Muscle of leg (tissue), 11 donors: ENCODE results near the gene OR2V2. TPM values are rescaled to one million over a fixed set of nuclear protein-coding genes. Genes with fewer than 3 reads are reported as not detected.
"Not testable (repeated sequence)": the region's sequence is repeated elsewhere in the genome, so short reads cannot be mapped to it uniquely, and the experiment has no call there.

Source experiments
- DNase-seq: peaks from one replicate; pipeline ENCODE4 v3.0.0; 2013
- H3K27ac ChIP-seq: one replicate; pipeline ENCODE4 v1.5.1; 2013; ENCODE audit warnings: mild to moderate bottlenecking, low read length, control low read depth
- H3K27me3 ChIP-seq: one replicate; pipeline ENCODE4 v1.6.1; 2013; ENCODE audit warnings: low read length; ENCODE audit not compliant: control insufficient read depth, insufficient read depth
- H3K36me3 ChIP-seq: one replicate; pipeline ENCODE4 v1.6.1; 2013; ENCODE audit warnings: low read length; ENCODE audit not compliant: control insufficient read depth, insufficient read depth
- H3K4me1 ChIP-seq: one replicate; pipeline ENCODE4 v1.6.1; 2013; ENCODE audit warnings: low read length; ENCODE audit not compliant: control insufficient read depth, insufficient read depth
- H3K4me3 ChIP-seq: one replicate; pipeline ENCODE4 v1.5.1; 2013; ENCODE audit warnings: low read length, control low read depth
- H3K9me3 ChIP-seq: replicated peaks from 2 replicates; pipeline ENCODE4 v1.6.1; 2013; ENCODE audit warnings: low read depth, low read length; ENCODE audit not compliant: control insufficient read depth
- WGBS: methylation state at CpG from one replicate; pipeline ENCODE4 v1.1.5; 2013; ENCODE audit warnings: missing lambda C conversion rate; ENCODE audit not compliant: insufficient coverage; 5-methylcytosine and 5-hydroxymethylcytosine counted together
- polyA plus RNA-seq, 8 donors: library from polyadenylated mRNA; unstranded; fragments of 120-200 nt; gene quantifications; one replicate each; pipeline versions ENCODE4 v1.2.1 to v1.2.3, GENCODE V29; 2013; ENCODE audit warnings: inconsistent platforms in 1 of 8, low replicate concordance in 1 of 8; ENCODE audit not compliant: insufficient read length in 8 of 8, insufficient read depth in 1 of 8
- total RNA-seq: library from RNA; stranded (reverse); fragments of 120-200 nt; gene quantifications from one replicate; pipeline ENCODE4 v1.2.4, GENCODE V29; 2013

Gene OR2V2
- total and polyA plus RNA-seq, 9 donors, result not detected

- WGBS, result 64% methylated on average over 8 of the region's 20 CpGs
Measured at GRCh38 chr5:181159286-181160151, 12.1 kb downstream of the OR2V2 start.

GRCh38 chr5:181160152-181160754, 12.9 kb downstream of the OR2V2 start:
- peaks cover 30% of the 10 kb centered on the region for H3K27me3 ChIP-seq
- peak overlapping the region; percentile 0 for H3K27ac ChIP-seq
- H3K4me1 ChIP-seq, result peaks cover 4% of the 10 kb centered on the region
- no peaks in the 10 kb centered on the region for H3K36me3 ChIP-seq
- DNase-seq, result no peak
- 30% methylated on average over 12 of the region's 21 CpGs for WGBS
- no peak overlapping the region for H3K4me3 ChIP-seq
- H3K9me3 ChIP-seq, result no peaks in the 10 kb centered on the region

More at GRCh38 chr5:181159286-181160151, 12.1 kb downstream of the OR2V2 start:
- Histone ChIP-seq H3K36me3 (no peaks in the 10 kb centered on the region), H3K4me3 (no peak overlapping the region), H3K9me3 (no peaks in the 10 kb centered on the region), H3K27ac (no peak overlapping the region), H3K27me3 (peaks cover 24% of the 10 kb centered on the region), H3K4me1 (peaks cover 4% of the 10 kb centered on the region)
- DNase-seq, result peak; percentile 86

DNA sequence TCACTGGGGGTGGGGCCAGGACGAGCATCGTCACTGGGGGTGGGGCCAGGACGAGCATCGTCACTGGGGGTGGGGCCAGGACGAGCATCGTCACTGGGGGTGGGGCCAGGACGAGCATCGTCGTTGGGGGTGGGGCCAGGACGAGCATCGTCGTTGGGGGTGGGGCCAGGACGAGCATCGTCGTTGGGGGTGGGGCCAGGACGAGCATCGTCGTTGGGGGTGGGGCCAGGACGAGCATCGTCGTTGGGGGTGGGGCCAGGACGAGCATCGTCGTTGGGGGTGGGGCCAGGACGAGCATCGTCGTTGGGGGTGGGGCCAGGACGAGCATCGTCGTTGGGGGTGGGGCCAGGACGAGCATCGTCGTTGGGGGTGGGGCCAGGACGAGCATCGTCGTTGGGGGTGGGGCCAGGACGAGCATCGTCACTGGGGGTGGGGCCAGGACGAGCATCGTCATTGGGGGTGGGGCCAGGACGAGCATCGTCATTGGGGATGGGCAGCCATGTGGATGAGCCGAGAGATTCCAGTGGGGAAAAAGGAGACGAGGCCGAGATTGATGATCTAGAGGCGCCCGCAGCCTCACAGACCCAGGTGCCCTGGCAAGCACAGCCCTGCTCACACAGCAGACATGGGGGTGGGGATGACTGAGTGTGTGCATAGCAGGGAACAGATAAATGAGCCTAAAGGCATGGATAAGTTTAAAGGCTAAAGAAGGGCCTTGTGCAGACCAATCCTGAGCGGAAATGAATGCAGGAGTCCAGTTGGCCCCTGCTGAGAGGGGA, 13.6 kb downstream of the OR2V2 start:
- not testable (repeated sequence) for H3K9me3 ChIP-seq, H3K36me3 ChIP-seq, H3K4me3 ChIP-seq, H3K4me1 ChIP-seq, H3K27ac ChIP-seq
- H3K27me3 ChIP-seq, result peaks cover 35% of the 10 kb centered on the region
- WGBS, result 10% methylated on average over 10 of the region's 48 CpGs
- peak; percentile 53 for DNase-seq

DNA sequence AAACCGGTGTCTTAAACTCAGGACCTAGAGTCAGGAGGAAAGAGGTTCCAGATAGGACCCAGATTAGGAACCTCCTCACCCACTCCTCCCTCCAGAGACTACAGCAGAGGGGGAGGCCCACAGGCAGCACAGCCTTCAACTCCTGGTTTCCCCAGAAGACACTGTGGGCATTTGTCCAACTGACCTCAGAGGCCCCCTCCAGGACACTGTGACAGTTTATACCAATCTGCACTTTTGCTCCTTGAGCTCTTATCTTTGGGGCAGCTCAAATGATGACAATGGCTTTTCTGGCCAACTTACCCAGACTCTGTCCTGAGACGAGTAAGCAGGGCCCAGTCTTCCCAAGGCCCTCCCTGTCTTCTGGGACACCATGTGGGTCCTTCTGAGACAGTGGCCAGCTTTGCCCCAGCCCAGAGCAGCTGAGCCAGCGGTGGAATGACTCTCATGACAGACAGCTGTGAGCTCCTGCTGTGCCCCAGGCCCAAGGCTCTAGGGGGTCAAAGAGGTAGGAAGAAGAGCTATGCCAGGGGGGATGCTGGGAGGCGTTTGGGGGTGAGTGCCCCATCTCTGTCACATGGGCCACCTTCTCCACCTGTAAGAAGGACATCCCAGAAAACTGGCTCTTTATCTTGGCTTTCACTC, 14.3 kb downstream of the OR2V2 start:
- no peak overlapping the region for H3K27ac ChIP-seq
- DNase-seq, result no peak

DNA sequence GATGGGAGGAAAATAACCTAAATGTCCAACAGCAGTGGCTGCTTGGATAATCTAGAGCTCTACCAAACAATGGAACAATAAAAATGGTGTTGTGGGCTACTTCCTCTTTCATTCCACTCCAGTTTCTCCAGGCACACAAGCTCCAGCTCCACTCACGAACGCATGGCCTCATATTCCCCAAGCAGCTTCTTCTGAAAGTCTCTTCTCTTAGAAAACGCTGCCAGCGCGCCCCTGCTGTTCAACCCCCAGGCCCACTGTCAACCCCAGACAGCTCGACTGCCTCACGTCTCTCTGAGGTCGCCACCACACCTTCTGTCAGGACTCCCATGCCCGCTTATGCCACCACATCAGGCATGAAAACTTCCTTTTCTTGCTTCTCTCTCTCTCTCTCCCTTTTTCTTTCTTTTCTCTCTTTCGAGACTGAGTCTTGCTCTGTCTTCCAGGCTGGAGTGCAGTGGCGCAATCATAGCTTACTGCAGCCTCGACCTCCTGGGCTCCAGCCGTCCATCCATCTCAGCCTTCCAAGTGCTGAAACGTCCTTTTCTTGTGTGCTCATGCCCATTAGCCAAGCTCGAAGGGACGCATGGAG, 16.2 kb downstream of the OR2V2 start:
- Histone ChIP-seq H3K4me1 (peaks cover 4% of the 10 kb centered on the region), H3K27ac (no peak overlapping the region), H3K36me3 (no peaks in the 10 kb centered on the region), H3K27me3 (peaks cover 47% of the 10 kb centered on the region), H3K9me3 (no peaks in the 10 kb centered on the region), H3K4me3 (no peak overlapping the region)
- 24% methylated on average over 11 of the region's 16 CpGs for WGBS
- no peak for DNase-seq

More for the DNA sequence above, 14.3 kb downstream of the OR2V2 start:
- Histone ChIP-seq H3K27me3 (peaks cover 42% of the 10 kb centered on the region), H3K36me3 (no peaks in the 10 kb centered on the region), H3K4me1 (peaks cover 4% of the 10 kb centered on the region), H3K4me3 (no peak overlapping the region), H3K9me3 (no peaks in the 10 kb centered on the region)
- WGBS, result 71% methylated on average over 1 of the region's 4 CpGs

- Histone ChIP-seq H3K27ac (no peak overlapping the region), H3K4me1 (peaks cover 4% of the 10 kb centered on the region), H3K9me3 (no peaks in the 10 kb centered on the region), H3K36me3 (no peaks in the 10 kb centered on the region), H3K27me3 (peaks cover 54% of the 10 kb centered on the region), H3K4me3 (no peak overlapping the region)
- no peak for DNase-seq
- WGBS, result 9% methylated on average over 35 of the region's 52 CpGs
Measured at GRCh38 chr5:181164076-181164952, 16.9 kb downstream of the OR2V2 start.

DNA sequence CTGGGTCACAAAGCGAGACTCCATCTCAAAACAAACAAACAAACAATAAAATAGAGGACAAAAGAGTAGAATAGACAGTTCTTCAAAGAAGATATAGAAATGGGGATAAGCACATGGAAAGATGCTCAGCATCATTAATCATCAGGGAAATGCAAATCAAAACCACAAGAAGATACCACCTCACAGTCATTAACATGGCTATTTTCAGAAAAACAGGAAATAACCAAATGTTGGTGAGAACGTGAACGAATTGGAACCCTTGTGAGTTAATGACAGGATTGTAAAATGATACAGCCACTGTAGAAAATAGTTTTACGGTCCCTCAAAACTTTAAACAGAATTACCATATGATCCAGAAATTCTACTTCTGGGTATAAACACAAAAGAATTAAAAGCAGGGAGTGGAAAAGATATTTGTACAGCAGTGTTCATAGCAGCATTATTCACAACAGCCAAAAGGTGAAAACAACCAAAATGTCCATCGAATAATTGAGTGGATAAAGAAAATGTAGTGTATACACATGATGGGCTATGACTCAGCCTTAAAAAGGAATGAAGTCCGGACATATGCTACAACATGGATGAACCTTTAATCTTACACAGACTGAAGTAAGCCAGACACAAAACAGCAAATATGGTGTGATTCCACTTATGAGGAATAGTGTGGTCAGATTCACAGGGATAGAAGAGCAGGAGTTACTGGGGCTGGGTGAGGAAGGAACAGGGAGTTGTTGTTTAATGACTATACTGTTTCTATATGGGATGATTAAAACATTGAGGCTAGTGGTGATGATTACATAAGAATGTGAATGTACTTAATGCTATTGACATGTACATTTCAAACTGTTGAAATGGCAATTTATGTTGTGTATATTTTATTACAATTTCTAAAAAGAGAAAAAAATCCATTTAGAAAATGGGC, 19.7 kb downstream of the OR2V2 start:
- WGBS, result no CpG with 5 or more reads among the region's 6 CpGs
- Histone ChIP-seq H3K27ac (no peak overlapping the region), H3K4me3 (no peak overlapping the region), H3K27me3 (peaks cover 80% of the 10 kb centered on the region), H3K9me3 (no peaks in the 10 kb centered on the region), H3K36me3 (no peaks in the 10 kb centered on the region), H3K4me1 (peaks cover 9% of the 10 kb centered on the region)
- DNase-seq, result no peak

DNA sequence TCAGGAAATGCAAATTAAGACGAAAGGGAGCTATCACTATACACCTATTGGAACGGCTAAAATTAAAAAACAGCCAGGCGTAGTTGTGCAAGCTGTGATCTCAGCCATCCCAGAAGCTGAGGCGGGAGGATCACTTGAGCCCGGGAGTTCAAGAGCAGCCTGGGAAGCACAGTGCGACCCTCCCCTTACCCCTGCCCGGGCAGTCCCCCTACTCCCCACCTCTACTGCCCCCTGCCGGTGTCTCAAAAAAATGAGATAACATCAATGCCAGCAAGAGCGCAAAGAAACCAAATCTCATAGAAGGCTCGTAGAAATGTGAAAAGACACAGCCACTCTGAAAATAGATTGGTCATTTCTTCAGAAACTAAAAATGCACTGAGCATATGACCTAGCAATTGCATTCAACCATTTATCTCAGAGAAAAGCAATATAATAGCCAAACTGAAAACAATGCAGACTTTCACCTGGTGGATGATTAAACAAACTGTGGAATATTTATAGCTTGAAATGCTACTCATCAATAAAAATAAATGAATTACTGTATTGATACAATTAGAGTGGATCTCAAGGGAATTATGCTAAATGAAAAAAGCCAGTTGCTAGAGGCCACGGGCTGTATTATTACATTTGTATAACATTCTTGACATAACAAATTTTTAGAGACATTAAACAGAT, 20.6 kb downstream of the OR2V2 start:
- WGBS, result 0% methylated on average over 6 of the region's 11 CpGs
- Histone ChIP-seq H3K27me3 (peaks cover 78% of the 10 kb centered on the region), H3K4me3 (no peak overlapping the region), H3K27ac (no peak overlapping the region), H3K36me3 (no peaks in the 10 kb centered on the region), H3K9me3 (no peaks in the 10 kb centered on the region), H3K4me1 (peaks cover 9% of the 10 kb centered on the region)
- no peak for DNase-seq
